IMR-90 (cell line): ENCODE data around the gene COA5. TPM values are rescaled to one million over a fixed set of nuclear protein-coding genes. Genes with fewer than 3 reads are reported as not detected.

Experiments
- ATAC-seq: fragments of 200-7000 bp; cut with Tn5 transposase; 2 replicates; pipeline ENCODE4 v1.9.1; 2020; ENCODE audit warnings: low read depth, mild to moderate bottlenecking, moderate library complexity
- BruUV-seq: library from RNA; stranded (reverse); fragments of 400-500 nt; replicated peaks from 2 replicates; lab custom pipeline; 2021; lab: Mats Ljungman, UMichigan
- CTCF ChIA-PET: fragments of 300-600 bp; formaldehyde crosslinking; extraction: SDS; loops from one replicate; lab custom pipeline; 2021; ENCODE audit warnings: antibody characterized with exemption; lab: Yijun Ruan, JAX
- POLR2A ChIA-PET: fragments of 300-600 bp; sonication (Branson Sonifier 250); formaldehyde crosslinking; loops from one replicate; lab custom pipeline; 2022; ENCODE audit warnings: antibody characterized with exemption; ENCODE audit not compliant: unreplicated experiment; lab: Charles Lee
- DNase-seq: peaks from one replicate; pipeline ENCODE4 v3.0.0; 2013
- H2AFZ ChIP-seq: replicated peaks from 2 replicates; pipeline ENCODE3; 2013; ENCODE audit warnings: low read length, mild to moderate bottlenecking; ENCODE audit not compliant: poor library complexity
- H2AK5ac ChIP-seq: 2 replicates; pipeline ENCODE4 v1.6.1; 2013; ENCODE audit warnings: low read depth, low read length, inconsistent platforms
- H2AK9ac ChIP-seq: replicated peaks from 2 replicates; pipeline ENCODE3; 2013; ENCODE audit warnings: mild to moderate bottlenecking, low read depth, low read length, moderate library complexity; ENCODE audit not compliant: poor library complexity
- H2BK120ac ChIP-seq: 2 replicates; pipeline ENCODE4 v1.6.1; 2013; ENCODE audit warnings: low read depth, low read length, inconsistent platforms
- H2BK15ac ChIP-seq: 3 replicates; pipeline ENCODE4 v1.6.1; 2013; ENCODE audit warnings: low read depth, low read length, inconsistent platforms
- H2BK20ac ChIP-seq: 2 replicates; pipeline ENCODE4 v1.6.1; 2013; ENCODE audit warnings: low read depth, mild to moderate bottlenecking, inconsistent platforms, low read length, moderate library complexity
- H2BK5ac ChIP-seq: 2 replicates; pipeline ENCODE4 v1.6.1; 2013; ENCODE audit warnings: mild to moderate bottlenecking, low read depth, low read length, inconsistent platforms; ENCODE audit not compliant: poor library complexity, severe bottlenecking
- H3K14ac ChIP-seq: replicated peaks from 2 replicates; pipeline ENCODE4 v1.6.1; 2013; ENCODE audit warnings: low read depth, low read length, inconsistent platforms
- H3K18ac ChIP-seq: 2 replicates; pipeline ENCODE4 v1.6.1; 2013; ENCODE audit warnings: low read depth, low read length, control low read depth
- H3K23ac ChIP-seq: 2 replicates; pipeline ENCODE4 v1.6.1; 2013; ENCODE audit warnings: low read depth, low read length, inconsistent platforms
- H3K27ac ChIP-seq: 2 replicates; pipeline ENCODE4 v1.5.1; 2013; ENCODE audit warnings: mild to moderate bottlenecking, control low read depth, low read length; ENCODE audit not compliant: insufficient read depth
- H3K27me3 ChIP-seq: 2 replicates; pipeline ENCODE4 v1.6.1; 2013; ENCODE audit warnings: low read length; ENCODE audit not compliant: control insufficient read depth, insufficient read depth
- H3K36me3 ChIP-seq: 2 replicates; pipeline ENCODE4 v1.6.1; 2013; ENCODE audit warnings: low read length, mixed read lengths; ENCODE audit not compliant: control insufficient read depth, insufficient read depth
- H3K4ac ChIP-seq: 2 replicates; pipeline ENCODE4 v1.6.1; 2013; ENCODE audit warnings: low read depth, low read length, inconsistent platforms
- H3K4me1 ChIP-seq: 2 replicates; pipeline ENCODE4 v1.6.1; 2013; ENCODE audit warnings: low read length, mixed read lengths; ENCODE audit not compliant: control insufficient read depth, insufficient read depth
- H3K4me2 ChIP-seq: 2 replicates; pipeline ENCODE4 v1.6.1; 2013; ENCODE audit warnings: low read depth, mild to moderate bottlenecking, control low read depth, low read length, moderate library complexity
- H3K4me3 ChIP-seq: 2 replicates; pipeline ENCODE4 v1.5.1; 2013; ENCODE audit warnings: low read depth, mild to moderate bottlenecking, control low read depth, low read length, moderate library complexity; ENCODE audit not compliant: insufficient read depth
- H3K56ac ChIP-seq: 2 replicates; pipeline ENCODE4 v1.6.1; 2013; ENCODE audit warnings: low read length, inconsistent platforms; ENCODE audit not compliant: insufficient read depth; ENCODE audit errors: extremely low read depth
- H3K79me1 ChIP-seq, 2 experiments: 2 replicates each; pipeline ENCODE4 v1.6.1; 2013; ENCODE audit warnings: low read length in 2 of 2, inconsistent platforms in 1 of 2, low read depth in 1 of 2
- H3K9ac ChIP-seq: 2 replicates; pipeline ENCODE4 v1.6.1; 2013; ENCODE audit warnings: low read depth, low read length, control low read depth
- H3K9me1 ChIP-seq: 2 replicates; pipeline ENCODE4 v1.6.1; 2013; ENCODE audit warnings: low read length, inconsistent platforms; ENCODE audit not compliant: insufficient read depth
- H3K9me3 ChIP-seq: 2 replicates; pipeline ENCODE4 v1.6.1; 2013; ENCODE audit warnings: low read length; ENCODE audit not compliant: control insufficient read depth, insufficient read depth
- H4K20me1 ChIP-seq: 2 replicates; pipeline ENCODE4 v1.6.1; 2013; ENCODE audit warnings: low read length, inconsistent platforms; ENCODE audit not compliant: insufficient read depth
- H4K5ac ChIP-seq: 2 replicates; pipeline ENCODE4 v1.6.1; 2013; ENCODE audit warnings: mild to moderate bottlenecking, low read depth, low read length, control low read depth
- H4K8ac ChIP-seq, 2 experiments: 2 replicates each; pipeline ENCODE4 v1.6.1; 2013; ENCODE audit warnings: low read depth in 2 of 2, low read length in 2 of 2, control low read depth in 1 of 2, inconsistent platforms in 1 of 2
- H4K91ac ChIP-seq: 2 replicates; pipeline ENCODE4 v1.6.1; 2013; ENCODE audit warnings: low read depth, low read length, inconsistent platforms; ENCODE audit not compliant: insufficient read depth
- NFE2L2 ChIP-seq: fragments of 150-350 bp; IDR thresholded peaks from 2 replicates; pipeline ENCODE4 v1.6.1; 2016; ENCODE audit warnings: low read depth, mild to moderate bottlenecking, low read length
- RFX5 ChIP-seq: IDR thresholded peaks from 2 replicates; pipeline ENCODE4 v1.8.0; 2012; ENCODE audit warnings: low read depth, mild to moderate bottlenecking, low read length, moderate library complexity
- WGBS, 2 experiments: methylation state at CpG; one replicate each; pipeline versions ENCODE4 v1.1.5 to v1.1.7; 2013; ENCODE audit warnings: missing lambda C conversion rate in 2 of 2; ENCODE audit not compliant: insufficient read length in 1 of 2; ENCODE audit errors: extremely low coverage in 2 of 2; 5-methylcytosine and 5-hydroxymethylcytosine counted together
- dilution Hi-C: fragments of 300-500 bp; cut with HindIII; formaldehyde crosslinking; loops from one replicate; pipeline ENCODE4 v1.14.3; 2018; ENCODE audit warnings: low sequenced_read_pairs; ENCODE audit not compliant: unreplicated experiment
- in situ Hi-C: fragments of 300-500 bp; cut with MboI; formaldehyde crosslinking; loops from 3 replicates; pipeline ENCODE4 v1.14.3; 2019; ENCODE audit warnings: low sequenced_read_pairs, inconsistent platforms, mixed read lengths
- intact Hi-C: fragments of 100-400 bp; cut with micrococcal nuclease; formaldehyde crosslinking; loops from 2 replicates; pipeline ENCODE4 v1.10.0; 2022
- polyA plus RNA-seq, 3 experiments: library from polyadenylated mRNA; depleted of rRNA; stranded (reverse); fragments of >200 nt; gene quantifications; 2 replicates each; pipeline ENCODE4 v1.2.3, GENCODE V29; 2012; ENCODE audit warnings: low replicate concordance in 1 of 3
- total RNA-seq: library from RNA; depleted of rRNA; stranded (reverse); fragments of >200 nt; gene quantifications from 2 replicates; pipeline ENCODE4 v1.2.3, GENCODE V29; 2012

Gene COA5
- total and polyA plus RNA-seq, 2 of the 4 experiments (the other 2 are of a cell fraction), result 8.4 to 14.2 TPM

GRCh38 chr2:98580656-98581284 lies 27.5 kb downstream of the COA5 start:
- ATAC-seq (no peak), DNase-seq (no peak)
- no peaks in the 10 kb centered on the region for H3K4me1 ChIP-seq
- POLR2A ChIA-PET, result no interaction called here
- TF ChIP-seq NFE2L2, result no peak
- no peak for TF ChIP-seq RFX5
- H3K56ac ChIP-seq, result no peak overlapping the region
- H2BK20ac ChIP-seq, result no peak overlapping the region
- H3K18ac ChIP-seq, result no peak overlapping the region
- H3K27ac ChIP-seq, result no peak overlapping the region
- H2BK120ac ChIP-seq, result no peak overlapping the region
- H4K91ac ChIP-seq, result no peak overlapping the region
- H3K23ac ChIP-seq, result no peak overlapping the region
- no peak overlapping the region for H4K8ac ChIP-seq
- no peak overlapping the region for H3K9ac ChIP-seq
- no peak overlapping the region for H4K5ac ChIP-seq
- H3K9me3 ChIP-seq, result no peaks in the 10 kb centered on the region
- CTCF ChIA-PET, result no interaction called here
- no peak overlapping the region for H2AK5ac ChIP-seq
- H3K14ac ChIP-seq, result no peak overlapping the region
- H2AK9ac ChIP-seq, result peak overlapping the region; percentile 40
- H2BK5ac ChIP-seq, result no peak overlapping the region
- no peak overlapping the region for H3K4me2 ChIP-seq
- no peak overlapping the region for H3K4me3 ChIP-seq
- no peak overlapping the region for H2BK15ac ChIP-seq
- no peaks in the 10 kb centered on the region for H4K20me1 ChIP-seq
- dilution Hi-C loops, result no loop called here
- in situ Hi-C loops, result no loop called here
- H3K79me1 ChIP-seq, result no peaks in the 10 kb centered on the region
- no TSS peak for BruUV-seq
- intact Hi-C loops, result no loop called here
- no CpG with 5 or more reads among the region's 10 CpGs for WGBS, 2 experiments
- H3K9me1 ChIP-seq, result no peaks in the 10 kb centered on the region; the same call in 1 of the 2 replicates
- H3K36me3 ChIP-seq, result peaks cover 14% of the 10 kb centered on the region
- no peak overlapping the region for H2AFZ ChIP-seq
- no peaks in the 10 kb centered on the region for H3K27me3 ChIP-seq
- no peak overlapping the region for H3K4ac ChIP-seq
